Fibroblast of pulmonary artery (primary cell): ENCODE results near the gene UNC13C.

Experiments used
- DNase-seq: peaks from one replicate; pipeline ENCODE4 v3.0.0-alpha.2; 2010; ENCODE audit warnings: low read depth
- H3K4me3 ChIP-seq: replicated peaks from 2 replicates; pipeline ENCODE4 v1.5.1; 2011; ENCODE audit warnings: low read depth, mild to moderate bottlenecking, control low read depth, low read length, moderate library complexity
- CTCF ChIP-seq: IDR thresholded peaks from 2 replicates; pipeline ENCODE4 v1.5.1; 2011; ENCODE audit warnings: mild to moderate bottlenecking, control low read depth, low read length, inconsistent platforms; ENCODE audit errors: missing control alignments

UNC13C gene

GRCh38 chr15:54659646-54660045 is 681.4 kb downstream of the UNC13C start:
- no peak for TF ChIP-seq CTCF
- DNase-seq: no peak
- H3K4me3 ChIP-seq: no peak overlapping the region

DNA sequence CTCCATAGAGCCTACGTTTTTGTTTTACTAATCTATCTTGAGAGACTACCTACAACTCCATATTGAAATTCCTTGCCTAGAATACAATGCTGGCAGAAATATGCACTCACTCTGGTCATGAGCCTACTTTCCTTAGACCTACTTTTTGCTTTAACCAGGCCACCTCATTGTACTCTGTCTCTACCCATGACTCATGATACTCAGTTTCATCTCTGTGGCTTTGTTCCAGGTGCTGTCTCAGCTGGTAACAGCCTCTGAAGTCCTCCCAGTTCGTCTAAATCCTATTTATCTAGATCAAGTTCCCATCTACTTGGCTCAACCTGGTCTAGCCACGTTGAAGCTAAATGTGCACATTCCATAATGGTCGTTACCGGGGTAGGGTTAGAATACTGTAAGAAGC is 682.1 kb downstream of the UNC13C start:
- no peak overlapping the region for H3K4me3 ChIP-seq
- TF ChIP-seq CTCF: no peak
- DNase-seq: no peak

- no peak for DNase-seq
- no peak for TF ChIP-seq CTCF
- H3K4me3 ChIP-seq: no peak overlapping the region
These were observed 697.0 kb downstream of the UNC13C start for GRCh38 chr15:54675241-54675640.

GRCh38 chr15:54681584-54681983 is 703.3 kb downstream of the UNC13C start:
- no peak for TF ChIP-seq CTCF
- H3K4me3 ChIP-seq: no peak overlapping the region
- no peak for DNase-seq
